ENCODE measurements around the gene TMEM236. TPM values are rescaled to one million over a fixed set of nuclear protein-coding genes. Genes with fewer than 3 reads are reported as not detected.
"Not testable (repeated sequence)": the region's sequence is repeated elsewhere in the genome, so short reads cannot be mapped to it uniquely, and the experiment has no call there.

TMEM236 gene
- total RNA-seq, 1 donor from 2014 or later: 0.09 TPM

DNA sequence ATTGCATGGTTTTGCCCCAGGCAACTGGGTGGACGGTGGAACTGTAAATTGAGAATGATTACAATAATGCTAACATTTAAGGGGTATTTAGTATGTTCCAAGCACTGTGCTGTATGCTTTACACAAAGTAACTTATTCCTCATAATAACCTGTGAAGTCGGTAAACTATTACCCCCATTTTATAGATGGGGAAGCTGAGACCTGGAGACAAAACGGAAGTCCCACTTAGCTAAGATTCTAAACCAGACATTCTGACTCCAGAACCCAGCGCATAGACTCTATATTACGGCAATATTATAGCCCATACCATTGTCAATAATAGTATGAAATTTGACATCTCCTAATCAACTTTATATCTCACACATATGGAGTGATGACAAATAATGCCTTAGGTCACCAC is 39.9 kb upstream of the TMEM236 start:
- no peaks in the 10 kb centered on the region for H3K9me3 Mint-ChIP-seq
- peaks cover 81% of the 10 kb centered on the region for H3K36me3 Mint-ChIP-seq (ENCODE audit: low read depth)
- POLR2A ChIA-PET: no interaction called here
- no peaks in the 10 kb centered on the region for H3K27me3 Mint-ChIP-seq
- no peak for ATAC-seq (ENCODE audit: low read depth)
- CTCF ChIA-PET: no interaction called here
- H3K4me3 Mint-ChIP-seq: no peak overlapping the region
- TF ChIP-seq, protein P1, sequence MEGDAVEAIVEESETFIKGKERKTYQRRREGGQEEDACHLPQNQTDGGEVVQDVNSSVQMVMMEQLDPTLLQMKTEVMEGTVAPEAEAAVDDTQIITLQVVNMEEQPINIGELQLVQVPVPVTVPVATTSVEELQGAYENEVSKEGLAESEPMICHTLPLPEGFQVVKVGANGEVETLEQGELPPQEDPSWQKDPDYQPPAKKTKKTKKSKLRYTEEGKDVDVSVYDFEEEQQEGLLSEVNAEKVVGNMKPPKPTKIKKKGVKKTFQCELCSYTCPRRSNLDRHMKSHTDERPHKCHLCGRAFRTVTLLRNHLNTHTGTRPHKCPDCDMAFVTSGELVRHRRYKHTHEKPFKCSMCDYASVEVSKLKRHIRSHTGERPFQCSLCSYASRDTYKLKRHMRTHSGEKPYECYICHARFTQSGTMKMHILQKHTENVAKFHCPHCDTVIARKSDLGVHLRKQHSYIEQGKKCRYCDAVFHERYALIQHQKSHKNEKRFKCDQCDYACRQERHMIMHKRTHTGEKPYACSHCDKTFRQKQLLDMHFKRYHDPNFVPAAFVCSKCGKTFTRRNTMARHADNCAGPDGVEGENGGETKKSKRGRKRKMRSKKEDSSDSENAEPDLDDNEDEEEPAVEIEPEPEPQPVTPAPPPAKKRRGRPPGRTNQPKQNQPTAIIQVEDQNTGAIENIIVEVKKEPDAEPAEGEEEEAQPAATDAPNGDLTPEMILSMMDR (IDR thresholded peaks at IDR 0.05): no peak
- H3K4me1 Mint-ChIP-seq: no peaks in the 10 kb centered on the region
- no peak for DNase-seq
- intact Hi-C loops (cut with micrococcal nuclease): no loop called here
- H3K27ac Mint-ChIP-seq: no peak overlapping the region

DNA sequence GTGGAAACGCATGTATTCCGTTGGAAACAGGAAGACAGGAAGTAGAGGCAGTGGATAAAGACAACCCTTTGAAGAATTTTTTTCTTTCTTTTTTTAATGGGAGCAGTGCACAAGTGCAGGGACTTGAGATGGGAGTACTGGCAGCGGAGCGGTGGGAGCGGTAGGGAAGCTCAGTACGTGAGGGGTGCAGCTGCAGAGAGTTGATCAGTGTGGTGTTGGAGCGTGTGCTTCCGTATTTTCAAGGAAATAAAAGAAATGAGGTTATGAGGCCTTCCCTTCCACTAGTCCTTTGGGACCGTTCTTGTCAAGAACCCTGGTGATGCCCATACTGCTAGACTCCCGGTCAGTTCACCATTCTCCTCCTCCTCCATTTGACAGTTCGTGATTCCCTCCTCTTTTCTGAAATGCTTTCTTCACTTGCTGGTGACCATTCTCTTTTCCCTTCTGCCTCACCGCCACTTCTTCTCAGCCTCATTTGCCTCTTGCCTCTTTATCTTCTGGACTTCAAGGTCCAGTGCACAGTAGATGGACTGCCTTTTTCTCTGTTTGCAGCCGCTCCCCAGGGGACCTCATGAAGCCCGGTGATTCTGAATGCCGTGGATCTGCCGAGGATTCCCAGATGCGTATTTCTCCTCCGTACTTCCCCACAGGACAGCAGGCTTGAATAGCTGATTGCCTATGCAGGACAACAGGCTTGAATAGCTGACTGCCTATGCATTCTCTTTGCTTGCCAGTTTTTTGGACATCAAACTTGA is 39.1 kb upstream of the TMEM236 start:
- no peak for ATAC-seq (ENCODE audit: low read depth)
- peaks cover 82% of the 10 kb centered on the region for H3K36me3 Mint-ChIP-seq (ENCODE audit: low read depth)
- peaks cover 2% of the 10 kb centered on the region for H3K9me3 Mint-ChIP-seq
- no peak overlapping the region for H3K4me3 Mint-ChIP-seq
- POLR2A ChIA-PET: interaction anchor here (0.6 kb wide), 1 partner anchor 69 kb away, joined by 3 read pairs; the partner anchor contains the start of gene STAM
- H3K27ac Mint-ChIP-seq: no peak overlapping the region
- TF ChIP-seq, protein P1 (IDR thresholded peaks at IDR 0.05): no peak
- no peaks in the 10 kb centered on the region for H3K27me3 Mint-ChIP-seq
- CTCF ChIA-PET: no interaction called here
- intact Hi-C loops (cut with micrococcal nuclease): no loop called here
- H3K4me1 Mint-ChIP-seq: no peaks in the 10 kb centered on the region
- no peak for DNase-seq

DNA sequence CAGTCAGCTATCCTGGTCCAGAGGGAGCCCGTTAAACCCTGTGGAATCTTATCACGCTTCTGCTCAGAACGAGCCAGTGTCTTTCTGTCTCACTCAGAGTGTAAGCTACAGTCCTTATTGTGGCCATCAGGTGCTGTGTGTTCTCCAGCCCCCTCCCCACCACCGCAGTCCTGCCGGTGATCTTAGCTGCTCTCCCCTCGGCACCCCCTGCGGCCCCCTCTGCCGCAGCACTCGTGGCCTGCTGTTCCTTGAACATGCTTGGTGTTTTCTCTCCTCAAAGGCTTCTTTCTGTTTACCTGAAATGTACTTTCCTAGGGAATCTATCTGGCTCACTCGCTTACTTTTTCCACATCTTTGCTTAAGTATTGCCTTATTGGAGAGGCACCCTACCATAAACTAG is 38.2 kb upstream of the TMEM236 start:
- Mint-ChIP-seq H3K4me3 (no peak overlapping the region), H3K4me1 (no peaks in the 10 kb centered on the region), H3K9me3 (peaks cover 2% of the 10 kb centered on the region), H3K27ac (no peak overlapping the region), H3K27me3 (no peaks in the 10 kb centered on the region), H3K36me3 (ENCODE audit: low read depth) (peaks cover 83% of the 10 kb centered on the region)
- CTCF ChIA-PET: no interaction called here
- POLR2A ChIA-PET: no interaction called here
- intact Hi-C loops (cut with micrococcal nuclease): no loop called here
- ATAC-seq (ENCODE audit: low read depth) (no peak), DNase-seq (no peak)
- TF ChIP-seq, protein P1 (IDR thresholded peaks at IDR 0.05): no peak

DNA sequence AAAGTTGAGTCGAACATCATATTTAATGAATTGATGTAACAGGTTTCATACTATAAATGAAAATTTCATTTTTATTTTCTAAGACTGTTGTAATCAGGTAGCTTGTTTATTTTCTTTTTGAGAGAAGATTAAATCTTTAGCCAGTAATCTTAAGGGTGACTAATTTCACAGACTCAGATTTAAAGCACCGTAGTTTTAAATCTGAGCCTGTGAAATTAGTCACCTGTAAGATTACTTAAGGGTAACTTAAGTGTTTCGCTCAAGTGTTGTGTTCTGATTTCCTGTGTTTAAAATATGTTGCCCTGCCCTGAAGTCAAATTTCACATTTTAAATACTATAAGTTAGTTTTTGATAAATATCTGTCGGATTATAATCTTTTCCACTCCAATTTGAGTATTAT is 35.8 kb upstream of the TMEM236 start:
- Mint-ChIP-seq H3K27me3 (no peaks in the 10 kb centered on the region), H3K4me3 (no peak overlapping the region), H3K27ac (no peak overlapping the region), H3K36me3 (ENCODE audit: low read depth) (peaks cover 74% of the 10 kb centered on the region), H3K4me1 (no peaks in the 10 kb centered on the region), H3K9me3 (peaks cover 2% of the 10 kb centered on the region)
- TF ChIP-seq, protein P1 (IDR thresholded peaks at IDR 0.05): no peak
- POLR2A ChIA-PET: no interaction called here
- intact Hi-C loops (cut with micrococcal nuclease): no loop called here
- ATAC-seq (ENCODE audit: low read depth) (no peak), DNase-seq (no peak)
- CTCF ChIA-PET: no interaction called here

DNA sequence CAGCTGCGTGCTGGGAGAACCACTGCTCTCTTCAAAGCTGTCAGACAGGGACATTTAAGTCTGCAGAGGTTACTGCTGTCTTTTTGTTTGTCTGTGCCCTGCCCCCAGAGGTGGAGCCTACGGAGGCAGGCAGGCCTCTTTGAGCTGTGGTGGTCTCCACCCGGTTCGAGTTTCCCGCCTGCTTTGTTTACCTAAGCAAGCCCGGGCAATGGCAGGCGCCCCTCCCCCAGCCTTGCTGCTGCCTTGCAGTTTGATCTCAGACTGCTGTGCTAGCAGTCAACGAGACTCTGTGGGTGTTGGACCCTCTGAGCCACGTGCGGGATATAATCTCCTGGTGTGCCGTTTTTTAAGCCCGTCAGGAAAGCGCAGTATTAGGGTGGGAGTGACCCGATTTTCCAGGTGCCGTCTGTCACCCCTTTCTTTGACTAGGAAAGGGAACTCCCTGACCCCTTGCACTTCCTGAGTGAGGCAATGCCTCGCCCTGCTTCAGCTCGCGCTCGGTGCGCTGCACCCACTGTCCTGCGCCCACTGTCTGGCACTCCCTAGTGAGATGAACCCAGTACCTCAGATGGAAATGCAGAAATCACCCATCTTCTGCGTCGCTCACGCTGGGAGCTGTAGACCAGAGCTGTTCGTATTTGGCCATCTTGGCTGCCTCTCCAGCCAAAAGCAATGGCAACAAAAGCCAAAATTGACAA is 29.5 kb upstream of the TMEM236 start:
- intact Hi-C loops (cut with micrococcal nuclease); H3K27ac Mint-ChIP-seq; ATAC-seq (ENCODE audit: low read depth); H3K4me3 Mint-ChIP-seq; H3K4me1 Mint-ChIP-seq; H3K27me3 Mint-ChIP-seq; H3K9me3 Mint-ChIP-seq; CTCF ChIA-PET; DNase-seq; POLR2A ChIA-PET: not testable (repeated sequence)
- H3K36me3 Mint-ChIP-seq (ENCODE audit: low read depth): peaks cover 39% of the 10 kb centered on the region
